DND-41 (cell line): ENCODE data around the gene OR1J4.

Source experiments
- ATAC-seq: fragments of 200-7000 bp; cut with Tn5 transposase; 3 replicates; pipeline ENCODE4 v1.9.1; 2021; ENCODE audit warnings: low read depth; ENCODE audit not compliant: insufficient read depth
- DNase-seq: peaks from one replicate; pipeline ENCODE4 v3.0.0-alpha.2; 2020
- H2AFZ ChIP-seq: 2 replicates; pipeline ENCODE4 v1.6.0; 2012; ENCODE audit warnings: low read depth, low read length
- H3K27ac ChIP-seq: 2 replicates; pipeline ENCODE4 v1.5.1; 2012; ENCODE audit warnings: low read length, inconsistent platforms
- H3K27me3 ChIP-seq: fragments of 200-600 bp; sonication (generic); 2 replicates; pipeline ENCODE4 v1.6.0; 2012; ENCODE audit warnings: low read length, mild to moderate bottlenecking, inconsistent platforms; ENCODE audit not compliant: insufficient read depth, poor library complexity
- H3K36me3 ChIP-seq: 2 replicates; pipeline ENCODE4 v1.5.1; 2012; ENCODE audit warnings: low read length, inconsistent platforms; ENCODE audit not compliant: insufficient read depth
- H3K4me1 ChIP-seq: 2 replicates; pipeline ENCODE4 v1.5.1; 2012; ENCODE audit warnings: mild to moderate bottlenecking, low read length; ENCODE audit not compliant: insufficient read depth
- H3K4me2 ChIP-seq: 2 replicates; pipeline ENCODE4 v1.6.0; 2012; ENCODE audit warnings: mild to moderate bottlenecking, moderate library complexity, low read length, inconsistent platforms; ENCODE audit not compliant: insufficient read depth
- H3K4me3 ChIP-seq, 2 experiments: fragments of 200-600 bp in 1 of 2; shearing (Covaris generic) in 1 of 2; 2 replicates each; pipeline ENCODE4 v1.5.1; 2012 to 2016; ENCODE audit warnings: inconsistent platforms in 2 of 2, low read length in 2 of 2, mild to moderate bottlenecking in 2 of 2, low read depth in 1 of 2, moderate library complexity in 1 of 2
- H3K79me2 ChIP-seq: 2 replicates; pipeline ENCODE4 v1.6.0; 2012; ENCODE audit warnings: low read length, inconsistent platforms; ENCODE audit not compliant: insufficient read depth
- H3K9ac ChIP-seq: 2 replicates; pipeline ENCODE4 v1.6.0; 2012; ENCODE audit warnings: low read depth, mild to moderate bottlenecking, inconsistent platforms, low read length, moderate library complexity
- H3K9me3 ChIP-seq: 2 replicates; pipeline ENCODE4 v1.5.1; 2012; ENCODE audit warnings: low read length, moderate library complexity, mild to moderate bottlenecking, inconsistent platforms; ENCODE audit not compliant: insufficient read depth, severe bottlenecking
- H4K20me1 ChIP-seq: 2 replicates; pipeline ENCODE4 v1.6.0; 2012; ENCODE audit warnings: low read length; ENCODE audit not compliant: insufficient read depth
- EZH2 ChIP-seq: IDR thresholded peaks from 3 replicates; pipeline ENCODE4 v1.6.1; 2012; ENCODE audit warnings: borderline replicate concordance, low read depth, mild to moderate bottlenecking, moderate library complexity, low read length, inconsistent platforms; ENCODE audit not compliant: severe bottlenecking
- TF ChIP-seq, protein P1 (sequence below): IDR thresholded peaks from 2 replicates; pipeline ENCODE4 v1.5.1; 2012; ENCODE audit warnings: borderline replicate concordance, low read length, moderate library complexity, mild to moderate bottlenecking; ENCODE audit not compliant: poor library complexity, severe bottlenecking; ENCODE audit errors: extremely low read depth

The OR1J4 gene

DNA sequence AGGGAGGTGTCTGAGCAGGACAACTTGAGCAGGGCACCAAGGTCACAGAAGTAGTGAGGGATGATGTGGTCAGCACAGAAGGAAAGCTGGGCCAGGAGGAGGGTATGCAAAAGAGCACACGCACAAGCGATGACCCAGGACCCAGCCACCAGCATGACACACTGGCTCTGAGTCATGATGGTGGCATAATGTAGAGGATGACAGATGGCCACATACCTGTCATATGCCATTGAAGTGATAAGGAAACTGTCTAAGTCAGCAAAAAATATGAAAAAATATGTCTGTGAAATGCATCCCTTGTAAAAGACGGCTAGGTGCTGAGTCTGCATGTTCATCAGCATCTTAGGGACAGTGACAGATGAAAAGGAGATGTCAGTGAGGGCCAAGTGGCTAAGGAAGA, 41.6 kb upstream of the OR1J4 start:
- no peak overlapping the region for H3K4me3 ChIP-seq
- ATAC-seq (no peak), DNase-seq (no peak)
- no peak overlapping the region for H3K9ac ChIP-seq
- no peak overlapping the region for H3K27ac ChIP-seq
- no peaks in the 10 kb centered on the region for H3K4me1 ChIP-seq
- H3K4me2 ChIP-seq, result no peak overlapping the region
- H3K79me2 ChIP-seq, result no peaks in the 10 kb centered on the region
- H2AFZ ChIP-seq, result no peak overlapping the region
- H4K20me1 ChIP-seq, result no peaks in the 10 kb centered on the region
- no peaks in the 10 kb centered on the region for H3K9me3 ChIP-seq
- TF ChIP-seq, protein P1, sequence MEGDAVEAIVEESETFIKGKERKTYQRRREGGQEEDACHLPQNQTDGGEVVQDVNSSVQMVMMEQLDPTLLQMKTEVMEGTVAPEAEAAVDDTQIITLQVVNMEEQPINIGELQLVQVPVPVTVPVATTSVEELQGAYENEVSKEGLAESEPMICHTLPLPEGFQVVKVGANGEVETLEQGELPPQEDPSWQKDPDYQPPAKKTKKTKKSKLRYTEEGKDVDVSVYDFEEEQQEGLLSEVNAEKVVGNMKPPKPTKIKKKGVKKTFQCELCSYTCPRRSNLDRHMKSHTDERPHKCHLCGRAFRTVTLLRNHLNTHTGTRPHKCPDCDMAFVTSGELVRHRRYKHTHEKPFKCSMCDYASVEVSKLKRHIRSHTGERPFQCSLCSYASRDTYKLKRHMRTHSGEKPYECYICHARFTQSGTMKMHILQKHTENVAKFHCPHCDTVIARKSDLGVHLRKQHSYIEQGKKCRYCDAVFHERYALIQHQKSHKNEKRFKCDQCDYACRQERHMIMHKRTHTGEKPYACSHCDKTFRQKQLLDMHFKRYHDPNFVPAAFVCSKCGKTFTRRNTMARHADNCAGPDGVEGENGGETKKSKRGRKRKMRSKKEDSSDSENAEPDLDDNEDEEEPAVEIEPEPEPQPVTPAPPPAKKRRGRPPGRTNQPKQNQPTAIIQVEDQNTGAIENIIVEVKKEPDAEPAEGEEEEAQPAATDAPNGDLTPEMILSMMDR, result no peak
- no peak for TF ChIP-seq EZH2
- H3K36me3 ChIP-seq, result no peaks in the 10 kb centered on the region
- peaks cover 12% of the 10 kb centered on the region for H3K27me3 ChIP-seq

DNA sequence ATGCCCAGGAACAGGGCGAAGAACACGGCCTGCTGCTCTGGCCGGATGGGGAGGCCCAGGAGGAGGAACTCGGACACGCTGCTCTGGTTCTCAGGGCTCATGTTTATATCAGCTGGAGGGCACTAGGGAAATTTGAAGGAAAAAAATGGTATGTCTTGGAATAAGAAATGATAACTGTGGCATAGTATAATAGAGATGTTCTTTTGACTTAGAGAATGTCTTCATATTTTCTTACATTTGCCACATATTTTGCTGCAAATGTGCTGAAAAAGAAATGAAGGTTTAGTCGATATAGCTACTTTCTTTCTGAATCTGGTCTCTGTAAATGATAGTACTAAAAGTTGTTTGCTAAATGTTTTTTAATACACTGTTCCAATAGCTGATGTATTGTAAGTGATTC, 41.1 kb upstream of the OR1J4 start, which contains the start of gene OR1J1:
Gene OR1J1, minus strand, starts transcription at position 101 of the 400 bp plus-strand sequence. Its CDS starts 0 bp downstream, at position 101.
- Histone ChIP-seq H3K27ac (no peak within 1 kb of the TSS), H3K4me2 (no peak within 1 kb of the TSS), H3K4me1 (no peaks in the 10 kb centered on the region), H3K4me3 (no peak within 1 kb of the TSS), H3K79me2 (no peaks in the 10 kb centered on the region), H3K27me3 (peaks cover 12% of the 10 kb centered on the region), H3K9me3 (no peaks in the 10 kb centered on the region), H4K20me1 (no peaks in the 10 kb centered on the region), H3K36me3 (no peaks in the 10 kb centered on the region), H2AFZ (no peak within 1 kb of the TSS), H3K9ac (no peak within 1 kb of the TSS)
- ATAC-seq, result no peak
- DNase-seq, result no peak
- no peak for TF ChIP-seq EZH2
- TF ChIP-seq, protein P1, result no peak

DNA sequence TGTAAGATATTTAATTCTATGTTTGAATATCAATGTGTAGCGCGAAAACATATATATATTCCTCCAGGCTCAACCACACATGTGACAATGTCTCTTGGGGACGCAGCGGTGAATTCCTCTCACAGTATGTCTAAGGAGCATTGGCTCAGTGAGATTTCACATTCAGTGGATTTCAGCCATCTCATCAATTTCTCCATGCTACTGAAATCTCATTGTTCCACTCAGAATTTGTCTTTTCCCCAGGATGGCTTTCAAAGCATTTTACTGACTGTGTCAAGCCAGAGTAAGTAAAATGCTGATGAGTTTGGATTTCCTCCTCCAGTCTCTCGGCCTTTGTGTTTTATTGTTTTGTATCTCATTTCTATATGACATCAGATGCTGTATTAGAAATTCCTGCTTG, 39.9 kb upstream of the OR1J4 start:
- H3K36me3 ChIP-seq, result no peaks in the 10 kb centered on the region
- H3K9me3 ChIP-seq, result no peaks in the 10 kb centered on the region
- no peak overlapping the region for H3K4me2 ChIP-seq
- peaks cover 12% of the 10 kb centered on the region for H3K27me3 ChIP-seq
- H4K20me1 ChIP-seq, result no peaks in the 10 kb centered on the region
- ATAC-seq (no peak), DNase-seq (no peak)
- TF ChIP-seq, protein P1, result no peak
- TF ChIP-seq EZH2, result no peak
- H3K4me3 ChIP-seq, result no peak overlapping the region
- H2AFZ ChIP-seq, result no peak overlapping the region
- no peaks in the 10 kb centered on the region for H3K79me2 ChIP-seq
- no peak overlapping the region for H3K27ac ChIP-seq
- H3K4me1 ChIP-seq, result no peaks in the 10 kb centered on the region
- no peak overlapping the region for H3K9ac ChIP-seq

DNA sequence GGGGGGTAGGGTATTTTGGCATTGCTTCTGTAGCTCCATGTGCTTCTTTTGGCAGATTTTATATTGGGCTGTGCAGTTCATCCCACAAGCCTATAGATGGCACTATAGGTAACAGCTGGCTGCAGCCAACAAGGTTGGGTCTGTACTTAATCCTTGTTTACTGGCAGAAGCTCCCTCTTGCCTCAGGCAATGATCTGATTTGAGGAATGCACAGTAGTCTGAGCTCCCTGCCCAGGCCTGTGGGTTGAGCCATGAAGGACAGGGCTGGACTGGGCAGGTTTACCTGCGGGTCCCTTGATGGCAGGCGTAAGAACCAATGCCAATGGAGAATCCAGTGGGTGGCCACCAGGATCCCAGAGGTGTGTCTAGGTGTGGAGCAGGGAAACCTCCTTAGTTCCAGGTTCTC, 20.1 kb upstream of the OR1J4 start:
- Histone ChIP-seq H3K79me2 (no peaks in the 10 kb centered on the region), H3K27me3 (no peaks in the 10 kb centered on the region), H2AFZ (no peak overlapping the region), H3K4me1 (no peaks in the 10 kb centered on the region), H3K27ac (no peak overlapping the region), H3K4me3 (no peak overlapping the region), H3K9ac (no peak overlapping the region), H3K9me3 (no peaks in the 10 kb centered on the region), H3K36me3 (no peaks in the 10 kb centered on the region), H3K4me2 (no peak overlapping the region), H4K20me1 (no peaks in the 10 kb centered on the region)
- TF ChIP-seq EZH2, result no peak
- TF ChIP-seq, protein P1, result peak; percentile 82
- DNase-seq (peak; percentile 39), ATAC-seq (peak; percentile 54)
